K562 (cell line): Measurements from ENCODE around the gene EDN2. TPM values are rescaled to one million over a fixed set of nuclear protein-coding genes. Genes with fewer than 3 reads are reported as not detected.
A peak's percentile ranks its signal among the peaks of the same experiment; 100 is the strongest.

ENCODE experiments used
- CTCF ChIP-seq, 3 experiments: IDR thresholded peaks in 2 of 3; conservative IDR thresholded peaks in 1 of 3; 2 replicates each; pipeline ENCODE4 v1.5.1; 2011 to 2012; ENCODE audit warnings: low read length in 3 of 3, mild to moderate bottlenecking in 3 of 3, control low read depth in 2 of 3, improper control_type of control experiment in 1 of 3, inconsistent platforms in 1 of 3, low read depth in 1 of 3, mixed read lengths in 1 of 3, moderate library complexity in 1 of 3; ENCODE audit not compliant: insufficient read depth in 2 of 3
- ETS1 ChIP-seq: conservative IDR thresholded peaks from 2 replicates; pipeline ENCODE4 v1.6.1; 2011; ENCODE audit warnings: low read depth, mild to moderate bottlenecking, low read length; ENCODE audit not compliant: control insufficient read depth
- ETV1 ChIP-seq: fragments of 450-650 bp; conservative IDR thresholded peaks from 2 replicates; pipeline ENCODE4 v1.6.1; 2016; ENCODE audit warnings: missing genetic modification characterization, control low read depth, low read depth, missing compliant biosample characterization
- HDGF ChIP-seq: fragments of 450-650 bp; IDR thresholded peaks from 2 replicates; pipeline ENCODE4 v1.6.1; 2016
- HMG20B ChIP-seq: fragments of 250-450 bp; sonication (Bioruptor Pico); IDR thresholded peaks from 2 replicates; pipeline ENCODE4 v1.5.0; 2021; ENCODE audit warnings: mild to moderate bottlenecking
- LEF1 ChIP-seq: fragments of 450-650 bp; IDR thresholded peaks from 2 replicates; pipeline ENCODE4 v1.6.1; 2016; ENCODE audit warnings: mild to moderate bottlenecking
- NFE2L1 ChIP-seq: fragments of 450-650 bp; IDR thresholded peaks from 2 replicates; pipeline ENCODE4 v1.6.1; 2016; ENCODE audit warnings: missing genetic modification characterization, low read depth, mild to moderate bottlenecking, missing compliant biosample characterization, moderate library complexity, borderline replicate concordance
- PTBP1 ChIP-seq: fragments of 200-400 bp; formaldehyde crosslinking; IDR thresholded peaks from 2 replicates; pipeline ENCODE4 v1.6.1; 2017; ENCODE audit warnings: low read depth, low read length
- REST ChIP-seq, 2 experiments: fragments of 450-650 bp; formaldehyde crosslinking in 1 of 2; IDR thresholded peaks; 2 replicates each; pipeline versions ENCODE4 v1.4.0 to v1.6.1; 2014 to 2020; ENCODE audit warnings: mild to moderate bottlenecking in 2 of 2, borderline replicate concordance in 1 of 2, low read depth in 1 of 2
- ZNF395 ChIP-seq: fragments of 200-800 bp; sonication (Bioruptor generic); IDR thresholded peaks from 2 replicates; pipeline ENCODE4 v1.6.1; 2017; ENCODE audit warnings: missing genetic modification characterization, missing compliant biosample characterization
- ZNF444 ChIP-seq: fragments of 250-450 bp; sonication (Bioruptor Pico); IDR thresholded peaks from 2 replicates; pipeline ENCODE4 v1.4.0; 2020; ENCODE audit warnings: mild to moderate bottlenecking, moderate library complexity
- polyA plus RNA-seq, 8 experiments: library from polyadenylated mRNA; depleted of rRNA in 4 of 8; stranded (reverse) in 5 of 8; unstranded in 3 of 8; fragments of >200 nt; fragmentation: Nextera tagmentation in 2 of 8; fragmentation: Illumina TruSeq in 1 of 8; extraction: Ambion mirVana in 2 of 8; extraction: Trizol in 1 of 8; gene quantifications; 2 replicates each; pipeline versions ENCODE4 v1.2.1 to v1.2.3, GENCODE V29; 2011 to 2014; ENCODE audit warnings: inconsistent platforms in 1 of 8, missing spikeins in 1 of 8
- total RNA-seq, 7 experiments: library from RNA; depleted of rRNA in 6 of 7; stranded (reverse); fragments of >200 nt in 6 of 7; fragmentation: Illumina TruSeq in 2 of 7; extraction: Trizol in 2 of 7; gene quantifications; 2 replicates each; pipeline versions ENCODE4 v1.2.1 to v1.2.3, GENCODE V29; 2011 to 2021; ENCODE audit warnings: low replicate concordance in 1 of 7

Gene EDN2
- total and polyA plus RNA-seq, 9 of the 15 experiments (the other 6 are each of a cell fraction or from before 2014, with no cell fraction given): not detected

- no peak for TF ChIP-seq HMG20B (CRISPR knock-in tag)
- TF ChIP-seq PTBP1: no peak
- no peak for TF ChIP-seq ZNF444
- peak; percentile 26; the same call in 1 of the 2 replicates for TF ChIP-seq REST (IDR thresholded peaks at IDR 0.05; ENCODE audit: borderline replicate concordance)
- no peak for TF ChIP-seq REST (CRISPR knock-in tag; IDR thresholded peaks at IDR 0.05; ENCODE audit: low read depth)
- TF ChIP-seq ZNF395 (CRISPR knock-in tag): 0 out of 2 replicates have a peak, but pooled peaks have one; percentile 68
- TF ChIP-seq LEF1: peak; percentile 50; the same call in 1 of the 2 replicates
- TF ChIP-seq ETS1: 0 out of 2 replicates have a peak, but pooled peaks have one; percentile 26
- TF ChIP-seq HDGF: no peak
- no peak for TF ChIP-seq ETV1 (tag)
- no peak for TF ChIP-seq NFE2L1 (tag)
- peak in 1 of 3 experiments; percentile 3; a peak in 1 of 6 replicates for TF ChIP-seq CTCF (IDR thresholded peaks at IDR 0.05 in 2 of 3, conservative IDR thresholded peaks at IDR 0.05 in 1 of 3; ENCODE audit: insufficient read depth in 2 of 3, low read depth in 1 of 3, low read length in 3 of 3)
These were observed 11.9 kb upstream of the EDN2 start (continued) for GRCh38 chr1:41496080-41497055.
